NCI-H1436 (cell line): ENCODE data around the gene RBM3.

Source experiments
- DNase-seq: peaks from one replicate; lab custom pipeline; 2025; lab: John Stamatoyannopoulos, UW

RBM3 gene

GRCh38 chrX:48578661-48579128 is 4.4 kb downstream of the RBM3 start:
- no peak for DNase-seq

DNA sequence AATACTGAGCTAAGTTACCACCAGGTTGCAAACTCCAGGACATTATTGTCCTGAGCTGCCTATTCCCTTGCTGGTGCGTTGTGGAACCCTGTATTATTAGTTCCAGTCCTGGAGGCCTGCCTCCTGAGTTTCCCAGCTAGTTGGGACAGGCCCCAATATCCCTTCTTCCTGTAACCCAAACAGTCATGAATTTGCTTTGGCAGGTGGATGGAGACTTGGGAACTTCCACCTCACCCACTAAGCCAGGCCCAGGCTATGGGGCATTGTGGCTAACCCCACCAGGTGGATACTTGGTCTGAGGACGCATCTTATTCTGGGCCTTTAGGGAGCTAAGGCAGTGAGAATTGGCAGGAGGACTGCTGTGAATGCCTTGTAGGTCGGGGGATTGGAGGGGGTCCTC is 5.0 kb downstream of the RBM3 start:
- no peak for DNase-seq

- DNase-seq, result no peak
Measured at GRCh38 chrX:48580662-48581061, 6.4 kb downstream of the RBM3 start.

- DNase-seq, result no peak
Measured at GRCh38 chrX:48584698-48585097, 10.4 kb downstream of the RBM3 start.

GRCh38 chrX:48589482-48590162 is 15.3 kb downstream of the RBM3 start:
- DNase-seq, result peak; percentile 50

DNA sequence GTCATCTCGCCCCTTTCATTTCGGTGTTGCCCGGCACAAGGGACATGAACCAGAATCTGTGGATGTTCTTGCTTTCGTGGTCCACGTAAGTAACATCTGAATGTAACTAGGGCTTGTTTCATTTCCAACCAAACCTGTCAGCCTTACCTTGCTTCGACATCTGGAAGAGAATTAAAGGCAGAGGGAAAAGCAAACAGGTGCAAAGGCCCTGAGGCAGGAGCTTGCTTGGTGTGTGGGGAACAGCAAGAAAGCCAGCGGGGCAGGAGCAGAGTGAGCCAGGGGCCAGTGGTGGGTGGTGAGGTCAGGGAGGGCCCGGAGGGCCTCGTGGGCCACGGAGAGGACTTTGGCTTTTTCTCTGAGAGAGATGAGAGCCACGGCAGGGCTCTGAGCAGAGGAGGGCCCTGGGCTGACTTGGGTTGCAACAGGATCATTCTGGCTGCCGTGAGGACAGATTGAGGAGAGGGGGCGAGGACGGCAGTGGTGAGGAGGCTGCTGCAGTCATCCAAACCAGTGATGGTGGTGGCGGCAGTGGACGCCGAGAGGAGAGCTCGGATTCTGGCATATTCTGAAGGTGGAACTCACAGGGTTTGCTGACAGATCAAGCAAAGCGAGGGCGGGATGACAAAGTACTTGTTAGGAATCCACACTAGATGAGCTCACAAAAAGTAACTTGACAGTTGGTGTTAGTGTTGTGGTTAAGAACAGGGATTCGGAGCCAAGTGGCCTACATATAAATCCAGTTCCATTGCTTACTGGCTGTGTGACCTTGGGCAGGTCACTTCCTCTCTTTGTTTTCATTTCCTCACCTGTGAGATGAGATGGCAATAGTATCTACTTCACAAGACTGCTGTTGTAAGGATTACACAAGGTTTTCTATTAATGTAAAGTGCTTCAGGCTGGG is 16.2 kb downstream of the RBM3 start:
- no peak for DNase-seq

- DNase-seq, result no peak
Measured at GRCh38 chrX:48591255-48591791, 17.0 kb downstream of the RBM3 start.

- no peak for DNase-seq
Measured at GRCh38 chrX:48592971-48593370, 18.7 kb downstream of the RBM3 start.

DNA sequence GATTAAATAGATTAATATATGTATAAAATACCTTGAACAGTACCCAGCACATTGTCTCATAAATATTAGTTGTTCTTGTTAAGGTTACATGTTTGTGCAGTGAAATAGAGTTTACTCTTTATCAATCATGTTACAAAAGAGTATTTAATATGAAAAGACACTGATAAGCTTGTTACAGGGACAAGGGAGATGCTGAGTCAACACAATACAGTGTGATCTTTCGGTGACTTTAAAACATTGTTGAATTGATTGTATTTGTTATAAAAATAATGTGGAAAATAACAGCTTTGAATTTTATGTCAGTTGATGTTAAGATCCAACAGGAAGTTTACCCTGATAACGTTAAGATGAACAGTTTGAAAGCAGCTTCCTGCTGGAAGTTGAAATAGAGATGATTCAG is 21.6 kb downstream of the RBM3 start:
- no peak for DNase-seq

DNA sequence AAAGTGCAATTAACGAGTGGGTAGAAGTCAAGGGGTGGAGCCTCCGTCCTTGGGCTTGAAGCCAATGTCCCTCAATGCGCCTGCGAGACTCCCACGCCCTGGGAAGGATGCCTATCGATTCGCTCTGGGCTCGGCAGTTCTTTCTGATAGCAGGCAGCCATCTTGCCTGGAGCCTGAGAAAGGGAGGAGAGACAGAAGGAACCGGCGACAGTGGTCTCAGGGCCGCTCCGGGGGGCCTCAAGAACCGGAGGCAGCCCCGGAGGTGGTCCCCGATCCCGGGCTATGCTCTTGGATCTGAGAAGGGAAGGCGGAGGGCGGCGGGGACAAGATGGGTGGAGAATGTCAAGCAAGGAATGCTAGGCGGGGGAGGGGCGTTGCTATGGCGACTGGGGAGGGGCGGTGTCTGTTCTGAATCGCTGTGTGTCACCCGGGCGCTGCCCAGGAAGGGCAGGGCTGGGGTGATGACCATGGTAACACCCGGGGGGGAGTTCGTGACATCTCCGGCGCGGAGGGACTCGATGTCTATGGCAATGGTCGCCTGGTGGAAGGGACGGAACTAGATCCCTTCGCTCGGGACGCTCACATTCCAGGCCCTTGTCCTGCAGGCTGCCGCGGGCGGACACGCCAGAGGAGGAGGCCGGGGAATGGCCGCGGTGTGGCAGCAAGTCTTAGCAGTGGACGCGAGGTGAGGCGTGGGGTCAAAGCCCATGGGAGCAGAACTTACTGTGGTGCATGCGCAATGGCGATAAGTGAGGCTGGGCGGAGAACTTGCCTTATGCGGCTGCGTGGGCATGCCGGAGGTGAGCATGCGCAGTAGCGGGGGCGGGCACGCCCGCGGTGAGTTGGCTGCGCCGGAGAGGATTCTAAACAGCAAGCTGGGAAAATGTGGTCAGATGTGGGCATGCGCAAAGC is 23.3 kb downstream of the RBM3 start, which contains the start of gene WDR13:
Gene WDR13 (plus strand): TSS at position 140 of the 912 bp plus-strand sequence. CDS start 505 bp downstream, at position 645.
- DNase-seq, result peak; percentile 82

- no peak for DNase-seq
Measured at GRCh38 chrX:48598614-48599013, 24.3 kb downstream of the RBM3 start.

DNA sequence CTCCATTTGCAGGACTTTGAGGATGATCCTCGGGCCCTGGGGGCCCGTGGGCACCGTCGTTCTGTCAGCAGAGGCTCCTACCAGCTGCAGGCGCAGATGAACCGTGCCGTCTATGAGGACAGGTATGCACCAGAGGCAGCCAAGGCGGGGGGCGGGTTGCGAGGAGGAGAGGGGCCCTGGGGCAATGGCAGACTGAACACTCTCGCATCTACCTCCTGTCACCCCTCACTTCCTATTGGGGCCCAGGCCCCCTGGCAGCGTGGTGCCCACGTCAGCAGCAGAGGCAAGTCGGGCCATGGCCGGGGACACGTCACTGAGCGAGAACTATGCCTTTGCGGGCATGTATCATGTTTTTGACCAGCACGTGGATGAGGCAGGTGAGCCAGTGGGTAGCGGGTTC is 25.1 kb downstream of the RBM3 start:
- no peak for DNase-seq

- no peak for DNase-seq
Measured at GRCh38 chrX:48600226-48600625, 25.9 kb downstream of the RBM3 start.

DNA sequence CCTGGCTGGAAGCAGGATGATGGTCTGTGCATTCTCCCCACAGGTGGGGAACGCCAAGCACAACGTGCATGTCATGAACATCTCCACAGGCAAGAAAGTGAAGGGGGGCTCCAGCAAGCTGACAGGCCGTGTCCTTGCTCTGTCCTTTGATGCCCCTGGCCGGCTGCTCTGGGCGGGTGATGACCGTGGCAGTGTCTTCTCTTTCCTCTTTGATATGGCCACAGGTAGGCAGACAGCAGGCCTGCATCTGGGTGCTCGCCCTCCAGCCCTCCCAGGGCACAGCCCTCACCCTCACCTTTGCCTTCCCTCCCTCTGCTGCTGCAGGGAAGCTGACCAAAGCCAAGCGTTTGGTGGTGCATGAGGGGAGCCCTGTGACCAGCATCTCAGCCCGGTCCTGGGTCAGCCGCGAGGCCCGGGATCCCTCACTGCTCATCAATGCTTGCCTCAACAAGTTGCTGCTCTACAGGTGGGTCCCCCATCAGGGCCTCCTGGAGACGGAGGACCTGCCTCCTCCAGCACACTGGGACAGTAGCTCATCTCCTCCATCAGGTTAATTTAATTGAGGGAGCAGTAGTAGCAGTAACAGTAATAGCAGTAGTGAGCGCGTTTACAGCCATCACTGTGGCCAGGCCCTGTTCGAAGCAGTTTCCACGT is 27.6 kb downstream of the RBM3 start:
- DNase-seq, result no peak

GRCh38 chrX:48604701-48605100 is 30.4 kb downstream of the RBM3 start:
- DNase-seq, result no peak

DNA sequence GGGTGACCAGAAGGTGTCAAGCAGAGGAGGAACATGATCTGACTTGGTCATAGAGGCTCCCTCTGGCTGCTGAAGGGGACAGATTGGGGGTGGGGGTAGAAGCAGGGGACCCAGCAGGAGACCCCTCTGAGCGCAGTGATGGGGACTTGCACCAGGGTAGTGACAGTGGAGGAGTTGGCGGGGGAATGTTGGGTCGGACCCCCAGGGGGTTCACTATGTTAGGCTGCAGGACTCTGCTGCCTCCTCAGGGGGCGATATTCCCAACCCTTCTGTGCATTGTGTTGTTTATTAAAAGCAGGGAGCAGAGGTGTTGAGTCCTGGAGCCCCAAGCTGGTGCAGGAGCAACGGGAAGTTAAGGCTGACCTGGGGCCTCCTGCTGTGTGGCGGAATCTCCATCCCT is 31.8 kb downstream of the RBM3 start:
- no peak for DNase-seq

DNA sequence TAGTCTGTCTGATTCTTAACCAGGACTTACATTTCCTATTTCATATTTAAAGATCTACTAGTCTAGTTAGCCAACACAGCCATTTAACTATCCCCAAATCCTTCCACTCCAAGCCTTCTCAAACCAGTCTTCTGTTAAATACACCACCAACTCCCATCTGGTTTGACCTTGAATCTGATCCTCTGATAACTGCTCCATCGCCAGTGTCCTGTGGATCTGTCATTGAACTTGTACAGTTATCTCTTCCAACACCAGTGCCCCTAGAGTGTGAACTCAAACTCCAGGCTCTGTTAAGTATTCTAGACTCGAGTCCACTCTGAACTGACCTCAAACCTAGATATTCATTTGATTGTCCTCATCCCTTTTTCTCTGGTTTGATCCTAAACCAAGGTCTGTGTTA is 37.4 kb downstream of the RBM3 start:
- no peak for DNase-seq

GRCh38 chrX:48613502-48614160 is 39.3 kb downstream of the RBM3 start:
- DNase-seq, result no peak

- no peak for DNase-seq
Measured at GRCh38 chrX:48616576-48616975, 42.3 kb downstream of the RBM3 start.

DNA sequence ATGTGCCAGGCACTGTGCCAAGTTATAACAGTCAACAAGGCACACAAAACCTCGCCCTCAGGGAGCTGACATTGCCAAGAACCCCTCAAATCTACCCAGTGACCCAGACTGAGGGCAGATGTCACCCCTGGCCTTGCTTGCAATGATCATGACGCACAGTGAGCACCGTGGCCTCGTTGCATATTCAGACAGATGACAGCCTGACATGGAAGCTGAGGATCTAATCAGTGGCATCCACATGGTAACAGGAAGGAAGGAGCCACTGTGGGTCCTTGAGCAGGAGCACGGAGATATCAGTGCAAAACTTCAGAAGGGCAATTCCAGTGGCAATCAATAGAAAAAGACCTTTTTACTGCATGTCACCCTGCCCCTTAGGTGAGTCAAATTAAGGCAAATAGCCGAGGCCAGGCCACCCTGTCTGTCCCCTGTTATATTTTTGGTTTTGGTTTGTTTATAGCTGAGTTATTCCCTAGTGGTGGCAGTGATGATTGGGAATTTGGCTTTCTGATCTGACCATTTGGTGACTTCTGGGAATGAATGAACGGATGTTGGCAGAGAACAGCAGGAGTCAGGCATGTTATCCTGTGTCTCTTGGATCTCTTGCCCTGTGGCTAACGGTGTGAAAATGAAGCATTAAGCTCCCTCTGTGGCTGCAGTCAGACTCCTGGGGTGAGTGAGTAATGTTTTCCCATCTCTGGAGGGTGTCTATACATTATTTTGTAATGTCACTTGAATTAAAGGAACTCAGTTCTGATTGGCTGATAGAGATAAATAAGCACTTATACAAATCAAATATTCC is 43.5 kb downstream of the RBM3 start:
- no peak for DNase-seq
